ENCODE data around the gene CCDC68. TPM values are rescaled to one million over a fixed set of nuclear protein-coding genes. Genes with fewer than 3 reads are reported as not detected.

The CCDC68 gene
- total and polyA plus RNA-seq, 3 donors from 2014 or later: 8.5 to 54.1 (median 35.7) TPM

- Histone ChIP-seq H3K27ac (peak overlapping the region; percentile 62 to 71), H3K27me3 (no peaks in the 10 kb centered on the region), H3K4me3 (no peak overlapping the region), H3K4me1 (peaks cover 9% of the 10 kb centered on the region), H3K9me3 (no peaks in the 10 kb centered on the region), H3K36me3 (ENCODE audit: low read depth, missing control alignments) (no peaks in the 10 kb centered on the region)
- WGBS, 2 donors: 12 to 19% methylated on average over 5 of the region's 5 CpGs
- intact Hi-C loops (cut with DNase I; ENCODE audit: low total_unique reads): no loop called here
- no peak for TF ChIP-seq CTCF (IDR thresholded peaks at IDR 0.05)
- TF ChIP-seq POLR2A (IDR thresholded peaks at IDR 0.05): no peak
- peak; percentile 67 for DNase-seq
Measured at GRCh38 chr18:54957996-54958395, 1.3 kb downstream of the CCDC68 start.

GRCh38 chr18:54957296-54957832 is 1.9 kb downstream of the CCDC68 start:
- peaks cover 9% of the 10 kb centered on the region for H3K4me1 ChIP-seq
- no peaks in the 10 kb centered on the region for H3K9me3 ChIP-seq
- WGBS, 2 donors: 31 to 32% methylated on average over 2 of the region's 2 CpGs
- no peaks in the 10 kb centered on the region for H3K27me3 ChIP-seq
- intact Hi-C loops (cut with DNase I; ENCODE audit: low total_unique reads): no loop called here
- DNase-seq: peak; percentile 73
- H3K36me3 ChIP-seq (ENCODE audit: low read depth, missing control alignments): no peaks in the 10 kb centered on the region
- no peak for TF ChIP-seq CTCF (IDR thresholded peaks at IDR 0.05)
- no peak for TF ChIP-seq POLR2A (IDR thresholded peaks at IDR 0.05)
- H3K27ac ChIP-seq: peak overlapping the region; percentile 62 to 71
- no peak overlapping the region for H3K4me3 ChIP-seq

- Histone ChIP-seq H3K4me1 (peaks cover 9% of the 10 kb centered on the region), H3K9me3 (no peaks in the 10 kb centered on the region), H3K4me3 (no peak overlapping the region), H3K27me3 (no peaks in the 10 kb centered on the region), H3K27ac (no peak overlapping the region), H3K36me3 (ENCODE audit: low read depth, missing control alignments) (no peaks in the 10 kb centered on the region)
- TF ChIP-seq POLR2A (IDR thresholded peaks at IDR 0.05): no peak
- 75 to 84% methylated on average over 3 of the region's 3 CpGs for WGBS, 2 donors
- intact Hi-C loops (cut with DNase I; ENCODE audit: low total_unique reads): no loop called here
- DNase-seq: no peak
Measured at GRCh38 chr18:54956506-54956905, 2.8 kb downstream of the CCDC68 start.

GRCh38 chr18:54952026-54952425 is 7.2 kb downstream of the CCDC68 start:
- Histone ChIP-seq H3K4me3 (no peak overlapping the region), H3K9me3 (no peaks in the 10 kb centered on the region), H3K27me3 (no peaks in the 10 kb centered on the region), H3K36me3 (ENCODE audit: low read depth, missing control alignments) (no peaks in the 10 kb centered on the region), H3K4me1 (peaks cover 9% of the 10 kb centered on the region), H3K27ac (no peak overlapping the region)
- intact Hi-C loops (cut with DNase I; ENCODE audit: low total_unique reads): no loop called here
- no peak for DNase-seq
- TF ChIP-seq CTCF (IDR thresholded peaks at IDR 0.05) (no peak), POLR2A (IDR thresholded peaks at IDR 0.05) (no peak)

GRCh38 chr18:54950221-54950620 is 9.0 kb downstream of the CCDC68 start:
- TF ChIP-seq CTCF (IDR thresholded peaks at IDR 0.05) (no peak), POLR2A (IDR thresholded peaks at IDR 0.05) (no peak)
- no peak for DNase-seq
- peaks cover 1% of the 10 kb centered on the region for H3K4me1 ChIP-seq
- H3K27me3 ChIP-seq: no peaks in the 10 kb centered on the region
- no peaks in the 10 kb centered on the region for H3K36me3 ChIP-seq (ENCODE audit: low read depth, missing control alignments)
- H3K27ac ChIP-seq: no peak overlapping the region
- no peaks in the 10 kb centered on the region for H3K9me3 ChIP-seq
- H3K4me3 ChIP-seq: no peak overlapping the region
- intact Hi-C loops (cut with DNase I; ENCODE audit: low total_unique reads): no loop called here
- 86 to 90% methylated on average over 7 of the region's 7 CpGs for WGBS, 2 donors

All from testis (tissue), 3 donors.